ENCODE measurements around the gene GARS1. TPM values are rescaled to one million over a fixed set of nuclear protein-coding genes. Genes with fewer than 3 reads are reported as not detected.
A peak's percentile ranks its signal among the peaks of the same experiment; 100 is the strongest.

GARS1 gene
- total and polyA plus RNA-seq, 9 of the 15 experiments (the other 6 are each of a cell fraction or from before 2014, with no cell fraction given), result 142 to 769 (median 272) TPM

- TF ChIP-seq AFF4 (CRISPR knock-in tag; IDR thresholded peaks at IDR 0.05) (peak; percentile 96), ELK3 (CRISPR knock-in tag; IDR thresholded peaks at IDR 0.05) (no peak), ZNF609 (CRISPR knock-in tag; IDR thresholded peaks at IDR 0.05; ENCODE audit: borderline replicate concordance) (no peak), CXXC5 (CRISPR knock-in tag; IDR thresholded peaks at IDR 0.05) (peak; percentile 99), NR3C1 (CRISPR knock-in tag; IDR thresholded peaks at IDR 0.05) (0 out of 2 replicates have a peak, but pooled peaks have one; percentile 65), ZSCAN32 (CRISPR knock-in tag; IDR thresholded peaks at IDR 0.05) (peak; percentile 98), GABPB1 (CRISPR knock-in tag; IDR thresholded peaks at IDR 0.05) (peak; percentile 83), MAX (CRISPR knock-in tag; IDR thresholded peaks at IDR 0.05) (peak; percentile 91), CC2D1A (IDR thresholded peaks at IDR 0.05) (no peak), SREBF1 (IDR thresholded peaks at IDR 0.05; ENCODE audit: borderline replicate concordance, low read depth, low read length) (no peak), RBM17 (IDR thresholded peaks at IDR 0.05; ENCODE audit: borderline replicate concordance, low read depth, low read length) (no peak), HBP1 (CRISPR knock-in tag; IDR thresholded peaks at IDR 0.05) (no peak), HES1 (IDR thresholded peaks at IDR 0.05; ENCODE audit: low read depth) (no peak), TCF3 (CRISPR knock-in tag; IDR thresholded peaks at IDR 0.05) (0 out of 2 replicates have a peak, but pooled peaks have one; percentile 24)
Measured at GRCh38 chr7:30594540-30595435, at the start of gene GARS1 (continued).
